ENCODE results near the gene CAPSL.

The CAPSL gene

GRCh38 chr5:35924950-35925722, 13.3 kb downstream of the CAPSL start:
- H3K27ac ChIP-seq: no peak overlapping the region
- TF ChIP-seq ZFX (IDR thresholded peaks at IDR 0.05): no peak
- TF ChIP-seq CTCF (conservative IDR thresholded peaks at IDR 0.05): peak; percentile 91

- TF ChIP-seq ZFX (IDR thresholded peaks at IDR 0.05) (no peak), CTCF (conservative IDR thresholded peaks at IDR 0.05) (no peak)
- H3K27ac ChIP-seq: no peak overlapping the region
Measured at GRCh38 chr5:35924122-35924949, 14.1 kb downstream of the CAPSL start.

GRCh38 chr5:35922468-35922867, 16.0 kb downstream of the CAPSL start:
- H3K27ac ChIP-seq: no peak overlapping the region
- TF ChIP-seq ZFX (IDR thresholded peaks at IDR 0.05) (no peak), CTCF (conservative IDR thresholded peaks at IDR 0.05) (no peak)

GRCh38 chr5:35921930-35922329, 16.5 kb downstream of the CAPSL start:
- no peak overlapping the region for H3K27ac ChIP-seq

GRCh38 chr5:35920890-35921289, 17.5 kb downstream of the CAPSL start:
- TF ChIP-seq ZFX (IDR thresholded peaks at IDR 0.05) (no peak), CTCF (conservative IDR thresholded peaks at IDR 0.05) (peak; percentile 32)

More at GRCh38 chr5:35921930-35922329, 16.5 kb downstream of the CAPSL start:
- no peak for TF ChIP-seq CTCF (conservative IDR thresholded peaks at IDR 0.05)
- no peak for TF ChIP-seq ZFX (IDR thresholded peaks at IDR 0.05)

GRCh38 chr5:35919191-35919590, 19.2 kb downstream of the CAPSL start:
- H3K27ac ChIP-seq: no peak overlapping the region
- TF ChIP-seq CTCF (conservative IDR thresholded peaks at IDR 0.05) (no peak), ZFX (IDR thresholded peaks at IDR 0.05) (no peak)

More at GRCh38 chr5:35920890-35921289, 17.5 kb downstream of the CAPSL start:
- H3K27ac ChIP-seq: no peak overlapping the region

GRCh38 chr5:35908814-35909213, 29.6 kb downstream of the CAPSL start:
- TF ChIP-seq CTCF (conservative IDR thresholded peaks at IDR 0.05): no peak
- no peak for TF ChIP-seq ZFX (IDR thresholded peaks at IDR 0.05)
- H3K27ac ChIP-seq: no peak overlapping the region
